ENCODE results near the gene RNPS1. TPM values are rescaled to one million over a fixed set of nuclear protein-coding genes. Genes with fewer than 3 reads are reported as not detected.
A peak's percentile ranks its signal among the peaks of the same experiment; 100 is the strongest.
"Not testable (repeated sequence)": the region's sequence is repeated elsewhere in the genome, so short reads cannot be mapped to it uniquely, and the experiment has no call there.

Gene RNPS1
- total RNA-seq, 1 donor from 2014 or later: 73.5 TPM

- FAIRE-seq (no peak), DNase-seq (ENCODE audit: low read depth) (no peak)
- H3K27me3 ChIP-seq (ENCODE audit: control insufficient read depth, insufficient read depth, low read length): no peaks in the 10 kb centered on the region
- no peak for TF ChIP-seq CTCF (IDR thresholded peaks at IDR 0.05; ENCODE audit: insufficient read depth, low read length, severe bottlenecking)
- H3K4me3 ChIP-seq (ENCODE audit: low read depth, low read length): no peak overlapping the region
- peaks cover 2% of the 10 kb centered on the region for H3K36me3 ChIP-seq (ENCODE audit: control insufficient read depth, insufficient read depth, low read length)
These were observed 2.1 kb upstream of the RNPS1 start for GRCh38 chr16:2270070-2270462.

GRCh38 chr16:2267505-2267912 lies 417 bp downstream of the RNPS1 start:
- H3K36me3 ChIP-seq (ENCODE audit: control insufficient read depth, insufficient read depth, low read length): peaks cover 16% of the 10 kb centered on the region
- not testable (repeated sequence) for FAIRE-seq; DNase-seq (ENCODE audit: low read depth); H3K27me3 ChIP-seq (ENCODE audit: control insufficient read depth, insufficient read depth, low read length)
- H3K4me3 ChIP-seq (ENCODE audit: low read depth, low read length): peak overlapping the region; percentile 71

DNA sequence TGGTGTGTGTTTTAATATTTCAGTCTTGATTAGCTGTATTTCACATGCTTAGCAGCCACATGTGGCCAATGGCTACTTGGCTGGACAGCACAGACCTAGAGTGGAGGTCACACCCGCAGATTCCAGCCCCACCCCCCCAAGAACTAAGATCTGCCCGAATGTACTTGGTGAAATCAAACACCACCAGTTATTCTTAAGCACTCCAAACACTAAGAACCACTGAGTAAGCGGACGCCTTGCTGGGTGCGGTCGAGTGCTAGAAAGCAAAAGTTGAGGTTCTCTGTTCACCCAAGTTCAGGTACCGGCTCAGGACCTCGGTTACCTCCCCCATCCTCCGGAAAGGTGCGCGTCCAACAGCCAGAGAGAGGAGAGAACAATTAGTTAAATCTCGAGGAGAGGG lies 1.0 kb downstream of the RNPS1 start:
- not testable (repeated sequence) for DNase-seq (ENCODE audit: low read depth)
- FAIRE-seq: peak; percentile 91
- peaks cover 22% of the 10 kb centered on the region for H3K36me3 ChIP-seq (ENCODE audit: control insufficient read depth, insufficient read depth, low read length)

GRCh38 chr16:2263026-2263425 lies 4.9 kb downstream of the RNPS1 start:
- not testable (repeated sequence) for H3K4me3 ChIP-seq (ENCODE audit: low read depth, low read length); DNase-seq (ENCODE audit: low read depth); FAIRE-seq; H3K27me3 ChIP-seq (ENCODE audit: control insufficient read depth, insufficient read depth, low read length)
- H3K36me3 ChIP-seq (ENCODE audit: control insufficient read depth, insufficient read depth, low read length): peaks cover 32% of the 10 kb centered on the region

More for the DNA sequence above, 1.0 kb downstream of the RNPS1 start:
- not testable (repeated sequence) for H3K27me3 ChIP-seq (ENCODE audit: control insufficient read depth, insufficient read depth, low read length)
- H3K4me3 ChIP-seq (ENCODE audit: low read depth, low read length): peak overlapping the region; percentile 71

DNA sequence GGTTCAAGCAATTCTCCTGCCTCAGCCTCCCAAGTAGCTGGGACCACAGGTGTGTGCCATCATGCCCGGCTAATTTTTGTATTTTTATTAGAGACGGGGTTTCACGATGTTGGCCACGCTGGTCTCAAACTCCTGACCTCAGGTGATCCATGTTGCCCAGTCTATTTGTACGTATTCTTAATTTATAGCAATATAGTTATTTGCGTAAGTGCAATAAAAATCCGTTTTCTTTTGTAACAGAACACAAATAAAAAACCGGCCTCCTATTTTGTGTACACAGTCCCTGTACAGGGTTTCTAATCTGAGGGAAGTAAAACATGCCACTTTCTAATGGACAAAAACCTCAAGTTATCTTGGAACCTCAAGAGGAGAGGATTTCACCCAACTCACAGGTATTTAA lies 7.7 kb downstream of the RNPS1 start:
- DNase-seq (ENCODE audit: low read depth) (no peak), FAIRE-seq (no peak)
- H3K4me3 ChIP-seq (ENCODE audit: low read depth, low read length): no peak overlapping the region
- H3K36me3 ChIP-seq (ENCODE audit: control insufficient read depth, insufficient read depth, low read length): peaks cover 48% of the 10 kb centered on the region
- H3K27me3 ChIP-seq (ENCODE audit: control insufficient read depth, insufficient read depth, low read length): no peaks in the 10 kb centered on the region
- TF ChIP-seq CTCF (IDR thresholded peaks at IDR 0.05; ENCODE audit: insufficient read depth, low read length, severe bottlenecking): no peak

DNA sequence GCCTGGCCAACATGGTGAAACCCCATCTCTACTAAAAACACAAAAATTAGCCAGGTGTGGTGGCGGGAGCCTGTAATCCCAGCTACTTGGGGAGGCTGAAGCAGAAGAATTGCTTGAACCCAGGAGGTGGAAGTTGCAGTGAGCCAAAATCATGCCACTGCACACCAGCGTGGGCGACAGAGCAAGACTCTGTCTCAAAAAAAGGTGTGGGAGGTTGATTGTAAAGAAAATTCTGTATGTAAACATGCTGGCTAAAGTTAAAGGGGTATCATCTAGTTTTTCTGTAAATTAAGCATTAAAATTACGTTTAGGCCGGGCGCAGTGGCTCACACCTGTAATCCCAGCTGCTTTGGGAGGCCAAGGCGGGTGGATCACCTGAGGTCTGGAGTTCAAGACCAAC lies 9.4 kb downstream of the RNPS1 start:
- peaks cover 47% of the 10 kb centered on the region for H3K36me3 ChIP-seq (ENCODE audit: control insufficient read depth, insufficient read depth, low read length)
- not testable (repeated sequence) for DNase-seq (ENCODE audit: low read depth); H3K4me3 ChIP-seq (ENCODE audit: low read depth, low read length); FAIRE-seq; H3K27me3 ChIP-seq (ENCODE audit: control insufficient read depth, insufficient read depth, low read length)

DNA sequence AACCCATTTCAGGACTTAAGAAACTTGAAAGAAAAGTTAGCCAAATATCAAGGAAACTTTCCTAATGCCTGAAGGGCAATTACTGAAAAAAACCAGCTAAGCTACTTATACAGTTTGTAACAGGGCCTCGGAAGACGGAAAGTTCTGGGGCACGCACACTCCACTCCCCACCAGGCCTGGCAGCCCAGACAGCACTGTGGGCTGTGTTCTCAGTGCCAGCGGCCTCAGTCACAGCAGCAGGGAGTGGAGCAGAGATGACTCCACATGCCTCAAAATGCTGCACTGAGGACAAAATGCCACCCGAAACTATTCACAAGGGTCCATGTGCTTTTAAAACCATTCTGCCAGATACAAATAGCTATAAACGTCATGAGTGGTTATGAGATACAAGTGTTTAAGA lies 10.2 kb downstream of the RNPS1 start:
- TF ChIP-seq CTCF (IDR thresholded peaks at IDR 0.05; ENCODE audit: insufficient read depth, low read length, severe bottlenecking): no peak

GRCh38 chr16:2256531-2257140 lies 11.3 kb downstream of the RNPS1 start:
- TF ChIP-seq CTCF (IDR thresholded peaks at IDR 0.05; ENCODE audit: insufficient read depth, low read length, severe bottlenecking): no peak
- peaks cover 39% of the 10 kb centered on the region for H3K36me3 ChIP-seq (ENCODE audit: control insufficient read depth, insufficient read depth, low read length)

More for the DNA sequence above, 10.2 kb downstream of the RNPS1 start:
- Histone ChIP-seq H3K4me3 (ENCODE audit: low read depth, low read length) (no peak overlapping the region), H3K36me3 (ENCODE audit: control insufficient read depth, insufficient read depth, low read length) (peaks cover 47% of the 10 kb centered on the region), H3K27me3 (ENCODE audit: control insufficient read depth, insufficient read depth, low read length) (no peaks in the 10 kb centered on the region)
- DNase-seq (ENCODE audit: low read depth): no peak
- FAIRE-seq: no peak

More at GRCh38 chr16:2256531-2257140, 11.3 kb downstream of the RNPS1 start:
- no peak overlapping the region for H3K4me3 ChIP-seq (ENCODE audit: low read depth, low read length)
- no peaks in the 10 kb centered on the region for H3K27me3 ChIP-seq (ENCODE audit: control insufficient read depth, insufficient read depth, low read length)
- FAIRE-seq (no peak), DNase-seq (ENCODE audit: low read depth) (no peak)
